Activated naive CD4-positive, alpha-beta T cell treated with anti-CD3 and anti-CD28 coated beads for 36 hours (primary cell): ENCODE results near the gene NDUFV2. TPM values are rescaled to one million over a fixed set of nuclear protein-coding genes. Genes with fewer than 3 reads are reported as not detected.
"Not testable (repeated sequence)": the region's sequence is repeated elsewhere in the genome, so short reads cannot be mapped to it uniquely, and the experiment has no call there.

ENCODE experiments used
- CTCF ChIA-PET: fragments of 350-600 bp; sonication (Branson Sonifier 250); formaldehyde crosslinking; loops from one replicate; lab custom pipeline; 2021; ENCODE audit warnings: antibody characterized with exemption; lab: Charles Lee
- DNase-seq: peaks from one replicate; pipeline ENCODE4 v3.0.0-alpha.2; 2020
- H3K27ac Mint-ChIP-seq: one replicate; pipeline ENCODE4 v1.8.0; 2021; ENCODE audit warnings: mild to moderate bottlenecking, mixed read lengths
- H3K27me3 Mint-ChIP-seq: one replicate; pipeline ENCODE4 v1.8.0; 2021; ENCODE audit warnings: low read depth, mixed read lengths
- H3K36me3 Mint-ChIP-seq: one replicate; pipeline ENCODE4 v1.8.0; 2021; ENCODE audit warnings: low read depth, mixed read lengths
- H3K4me1 Mint-ChIP-seq: one replicate; pipeline ENCODE4 v1.8.0; 2021; ENCODE audit warnings: low read depth, mixed read lengths
- H3K4me3 Mint-ChIP-seq: one replicate; pipeline ENCODE4 v1.8.0; 2021; ENCODE audit warnings: mild to moderate bottlenecking, moderate library complexity, mixed read lengths
- H3K9me3 Mint-ChIP-seq: one replicate; pipeline ENCODE4 v1.8.0; 2021; ENCODE audit warnings: mixed read lengths
- intact Hi-C: fragments of 100-400 bp; cut with micrococcal nuclease; formaldehyde crosslinking; loops from one replicate; pipeline ENCODE4 v1.15.1; 2023
- total RNA-seq, 2 experiments: library from RNA; stranded (reverse); gene quantifications; one replicate each; pipeline ENCODE4 v1.2.3, GENCODE V29; 2021

NDUFV2 gene
- total RNA-seq, 2 experiments from 2014 or later: 290 to 303 TPM

- Mint-ChIP-seq H3K9me3 (no peaks in the 10 kb centered on the region), H3K27me3 (no peaks in the 10 kb centered on the region), H3K36me3 (no peaks in the 10 kb centered on the region), H3K27ac (no peak overlapping the region), H3K4me3 (no peak overlapping the region), H3K4me1 (peaks cover 12% of the 10 kb centered on the region)
- CTCF ChIA-PET: interaction anchor here (5.6 kb wide), 1 partner anchor 71 kb away, joined by 63 read pairs; the partner anchor contains the start of gene ANKRD12
- DNase-seq: no peak
- intact Hi-C loops: no loop called here
Measured at GRCh38 chr18:9069601-9070000, 32.9 kb upstream of the NDUFV2 start.

GRCh38 chr18:9070212-9070611 lies 32.3 kb upstream of the NDUFV2 start:
- Mint-ChIP-seq H3K9me3 (no peaks in the 10 kb centered on the region), H3K27me3 (no peaks in the 10 kb centered on the region), H3K27ac (no peak overlapping the region), H3K36me3 (no peaks in the 10 kb centered on the region), H3K4me3 (no peak overlapping the region), H3K4me1 (peaks cover 12% of the 10 kb centered on the region)
- CTCF ChIA-PET: interaction anchor here (5.6 kb wide), 1 partner anchor 71 kb away, joined by 63 read pairs; the partner anchor contains the start of gene ANKRD12
- DNase-seq: no peak
- intact Hi-C loops: loop anchor here (5.0 kb wide), 4 partner anchors 187 to 642 kb away; partner anchors contain the start of gene PPP4R1

- Mint-ChIP-seq H3K4me3 (no peak overlapping the region), H3K4me1 (peaks cover 26% of the 10 kb centered on the region), H3K27me3 (no peaks in the 10 kb centered on the region), H3K27ac (no peak overlapping the region), H3K9me3 (no peaks in the 10 kb centered on the region), H3K36me3 (no peaks in the 10 kb centered on the region)
- CTCF ChIA-PET: interaction anchor here (0.9 to 1.3 kb wide), 3 partner anchors 47 to 68 kb away, joined by 3 read pairs; no protein-coding TSS in a partner anchor
- intact Hi-C loops: no loop called here
- DNase-seq: no peak
Measured at GRCh38 chr18:9079818-9080528, 22.5 kb upstream of the NDUFV2 start.

- H3K4me3 Mint-ChIP-seq: no peak overlapping the region
- intact Hi-C loops: loop anchor here (1.0 to 2.0 kb wide), 2 partner anchors 65 to 253 kb away; partner anchors contain the start of gene TWSG1
- H3K4me1 Mint-ChIP-seq: peaks cover 26% of the 10 kb centered on the region
- H3K27me3 Mint-ChIP-seq: no peaks in the 10 kb centered on the region
- CTCF ChIA-PET: interaction anchor here (0.6 to 4.9 kb wide), 12 partner anchors 9 to 435 kb away, joined by 3 to 27 read pairs (median 4); no protein-coding TSS in a partner anchor
- H3K36me3 Mint-ChIP-seq: no peaks in the 10 kb centered on the region
- H3K27ac Mint-ChIP-seq: no peak overlapping the region
- H3K9me3 Mint-ChIP-seq: peaks cover 3% of the 10 kb centered on the region
- DNase-seq: peak; percentile 42
Measured at GRCh38 chr18:9081940-9082339, 20.6 kb upstream of the NDUFV2 start.

GRCh38 chr18:9082711-9083510 lies 19.6 kb upstream of the NDUFV2 start:
- peaks cover 30% of the 10 kb centered on the region for H3K4me1 Mint-ChIP-seq
- no peaks in the 10 kb centered on the region for H3K27me3 Mint-ChIP-seq
- CTCF ChIA-PET: interaction anchor here (0.6 to 4.9 kb wide), 21 partner anchors 8 to 434 kb away, joined by 3 to 27 read pairs (median 5); partner anchors contain the start of genes ANKRD12 and NDUFV2
- peak overlapping the region; percentile 92 for H3K27ac Mint-ChIP-seq
- H3K4me3 Mint-ChIP-seq: peak overlapping the region; percentile 67
- H3K36me3 Mint-ChIP-seq: no peaks in the 10 kb centered on the region
- H3K9me3 Mint-ChIP-seq: peaks cover 3% of the 10 kb centered on the region
- intact Hi-C loops: loop anchor here (1.0 to 2.0 kb wide), 6 partner anchors 12 to 252 kb away; partner anchors contain the start of genes ANKRD12, NDUFV2 and TWSG1
- DNase-seq: peak; percentile 82

GRCh38 chr18:9086015-9086414 lies 16.5 kb upstream of the NDUFV2 start:
- DNase-seq: no peak
- Mint-ChIP-seq H3K4me1 (peaks cover 56% of the 10 kb centered on the region), H3K27me3 (no peaks in the 10 kb centered on the region), H3K4me3 (no peak overlapping the region), H3K9me3 (peaks cover 3% of the 10 kb centered on the region), H3K27ac (no peak overlapping the region), H3K36me3 (no peaks in the 10 kb centered on the region)
- CTCF ChIA-PET: interaction anchor here (0.6 to 4.9 kb wide), 3 partner anchors 12 to 56 kb away, joined by 3 to 27 read pairs (median 4); no protein-coding TSS in a partner anchor
- intact Hi-C loops: no loop called here

- Mint-ChIP-seq H3K4me3 (no peak overlapping the region), H3K9me3 (peaks cover 3% of the 10 kb centered on the region), H3K27me3 (no peaks in the 10 kb centered on the region), H3K36me3 (no peaks in the 10 kb centered on the region), H3K4me1 (peaks cover 60% of the 10 kb centered on the region), H3K27ac (peak overlapping the region; percentile 18)
- intact Hi-C loops: no loop called here
- CTCF ChIA-PET: interaction anchor here (0.7 to 4.9 kb wide), 3 partner anchors 11 to 410 kb away, joined by 4 to 27 read pairs (median 4); no protein-coding TSS in a partner anchor
- no peak for DNase-seq
Measured at GRCh38 chr18:9086624-9087023, 15.9 kb upstream of the NDUFV2 start.

GRCh38 chr18:9087144-9087543 lies 15.4 kb upstream of the NDUFV2 start:
- intact Hi-C loops: no loop called here
- CTCF ChIA-PET: no interaction called here
- Mint-ChIP-seq H3K9me3 (peaks cover 3% of the 10 kb centered on the region), H3K4me1 (peaks cover 60% of the 10 kb centered on the region), H3K36me3 (no peaks in the 10 kb centered on the region), H3K27ac (no peak overlapping the region), H3K4me3 (no peak overlapping the region), H3K27me3 (no peaks in the 10 kb centered on the region)
- DNase-seq: no peak

- Mint-ChIP-seq H3K27ac (peak overlapping the region; percentile 47), H3K36me3 (no peaks in the 10 kb centered on the region), H3K4me1 (peaks cover 59% of the 10 kb centered on the region), H3K27me3 (no peaks in the 10 kb centered on the region), H3K9me3 (peaks cover 3% of the 10 kb centered on the region), H3K4me3 (no peak overlapping the region)
- CTCF ChIA-PET: no interaction called here
- no peak for DNase-seq
- intact Hi-C loops: no loop called here
Measured at GRCh38 chr18:9088252-9088651, 14.2 kb upstream of the NDUFV2 start.

- peak overlapping the region; percentile 47 for H3K27ac Mint-ChIP-seq
- H3K36me3 Mint-ChIP-seq, intact Hi-C loops, DNase-seq, H3K4me3 Mint-ChIP-seq, H3K9me3 Mint-ChIP-seq, CTCF ChIA-PET, H3K27me3 Mint-ChIP-seq: not testable (repeated sequence)
- H3K4me1 Mint-ChIP-seq: peaks cover 57% of the 10 kb centered on the region
Measured at GRCh38 chr18:9088727-9089126, 13.8 kb upstream of the NDUFV2 start.

- no peaks in the 10 kb centered on the region for H3K36me3 Mint-ChIP-seq
- DNase-seq: no peak
- no peaks in the 10 kb centered on the region for H3K27me3 Mint-ChIP-seq
- CTCF ChIA-PET: interaction anchor here (0.8 to 1.8 kb wide), 4 partner anchors 8 to 16 kb away, joined by 3 to 4 read pairs (median 4); no protein-coding TSS in a partner anchor
- peaks cover 70% of the 10 kb centered on the region for H3K4me1 Mint-ChIP-seq
- H3K4me3 Mint-ChIP-seq: peak overlapping the region; percentile 58
- peak overlapping the region; percentile 85 for H3K27ac Mint-ChIP-seq
- H3K9me3 Mint-ChIP-seq: peaks cover 3% of the 10 kb centered on the region
- intact Hi-C loops: no loop called here
Measured at GRCh38 chr18:9090578-9090977, 11.9 kb upstream of the NDUFV2 start.

GRCh38 chr18:9091066-9091476 lies 11.4 kb upstream of the NDUFV2 start:
- CTCF ChIA-PET: interaction anchor here (0.9 to 1.8 kb wide), 3 partner anchors 9 to 17 kb away, joined by 3 to 4 read pairs (median 4); no protein-coding TSS in a partner anchor
- intact Hi-C loops: loop anchor here (1.0 kb wide), 2 partner anchors 45 to 243 kb away; partner anchors contain the start of genes ANKRD12 and TWSG1
- Mint-ChIP-seq H3K9me3 (no peaks in the 10 kb centered on the region), H3K27me3 (no peaks in the 10 kb centered on the region), H3K4me3 (peak overlapping the region; percentile 58), H3K36me3 (no peaks in the 10 kb centered on the region), H3K4me1 (peaks cover 72% of the 10 kb centered on the region), H3K27ac (peak overlapping the region; percentile 85)
- peak; percentile 58 for DNase-seq
